ENCODE data around the gene MORC1. TPM values are rescaled to one million over a fixed set of nuclear protein-coding genes. Genes with fewer than 3 reads are reported as not detected.

The MORC1 gene
- total RNA-seq, 1 experiment from 2014 or later = not detected

DNA sequence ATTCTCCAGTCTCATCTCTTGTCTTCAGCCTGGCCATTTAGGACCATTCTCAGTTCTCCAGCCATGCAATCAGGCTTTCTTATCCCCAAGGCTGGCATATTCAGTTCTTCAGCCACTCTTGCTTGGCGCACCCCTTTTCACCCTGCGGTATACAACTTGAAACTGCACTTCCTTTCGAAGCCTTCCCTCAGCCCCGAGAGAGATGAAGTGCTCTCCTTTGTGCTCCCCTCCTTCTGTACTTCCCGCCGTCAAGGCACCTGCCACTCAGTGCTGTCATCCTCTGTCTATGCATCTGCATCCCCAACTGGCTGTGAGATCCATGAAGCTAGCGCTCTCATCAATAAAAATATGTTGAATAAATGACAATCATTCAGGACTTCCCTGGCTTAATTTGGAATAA lies 45.7 kb downstream of the MORC1 start:
- POLR2A ChIA-PET = no interaction called here
- CTCF ChIA-PET = no interaction called here

DNA sequence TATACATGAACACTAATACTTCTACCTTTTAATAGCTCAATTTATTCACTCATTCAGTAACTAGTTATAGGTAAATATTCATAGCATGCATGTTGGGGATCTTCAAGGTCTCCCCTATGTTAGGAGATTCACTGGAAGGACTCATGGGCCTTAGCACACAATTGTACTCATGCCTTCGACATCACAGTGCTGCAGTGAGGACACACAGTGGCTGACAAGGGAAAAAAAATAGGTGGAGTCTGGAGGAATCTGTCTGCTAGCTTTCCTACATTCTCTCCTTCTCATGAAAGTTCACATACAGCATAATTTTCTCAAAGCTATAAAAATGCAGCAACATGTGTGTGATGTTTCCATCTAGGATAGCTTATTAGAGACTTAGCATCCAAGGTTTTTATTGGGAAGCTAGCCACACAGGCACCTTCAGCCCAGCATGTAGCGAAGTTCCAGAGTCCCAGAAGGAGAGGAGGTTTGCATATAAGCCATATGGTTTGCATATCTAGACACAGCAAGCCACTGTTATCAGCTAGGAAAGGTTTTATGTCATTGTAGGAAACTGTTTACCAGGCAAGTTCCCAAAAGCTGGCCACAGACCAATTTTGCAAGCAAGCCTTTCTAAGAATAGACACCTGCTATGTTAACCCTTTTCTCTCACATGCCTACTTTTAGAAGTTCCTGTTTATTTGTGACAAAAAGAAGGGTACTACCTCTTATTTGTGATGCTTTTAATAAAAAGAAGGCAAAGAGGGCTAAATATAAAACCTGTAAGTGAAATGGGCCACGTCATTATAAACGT lies 46.4 kb downstream of the MORC1 start:
- TF ChIP-seq SIN3A (IDR thresholded peaks at IDR 0.05; ENCODE audit: borderline replicate concordance, insufficient read depth, low read depth, low read length) = no peak
- TF ChIP-seq, protein P1, sequence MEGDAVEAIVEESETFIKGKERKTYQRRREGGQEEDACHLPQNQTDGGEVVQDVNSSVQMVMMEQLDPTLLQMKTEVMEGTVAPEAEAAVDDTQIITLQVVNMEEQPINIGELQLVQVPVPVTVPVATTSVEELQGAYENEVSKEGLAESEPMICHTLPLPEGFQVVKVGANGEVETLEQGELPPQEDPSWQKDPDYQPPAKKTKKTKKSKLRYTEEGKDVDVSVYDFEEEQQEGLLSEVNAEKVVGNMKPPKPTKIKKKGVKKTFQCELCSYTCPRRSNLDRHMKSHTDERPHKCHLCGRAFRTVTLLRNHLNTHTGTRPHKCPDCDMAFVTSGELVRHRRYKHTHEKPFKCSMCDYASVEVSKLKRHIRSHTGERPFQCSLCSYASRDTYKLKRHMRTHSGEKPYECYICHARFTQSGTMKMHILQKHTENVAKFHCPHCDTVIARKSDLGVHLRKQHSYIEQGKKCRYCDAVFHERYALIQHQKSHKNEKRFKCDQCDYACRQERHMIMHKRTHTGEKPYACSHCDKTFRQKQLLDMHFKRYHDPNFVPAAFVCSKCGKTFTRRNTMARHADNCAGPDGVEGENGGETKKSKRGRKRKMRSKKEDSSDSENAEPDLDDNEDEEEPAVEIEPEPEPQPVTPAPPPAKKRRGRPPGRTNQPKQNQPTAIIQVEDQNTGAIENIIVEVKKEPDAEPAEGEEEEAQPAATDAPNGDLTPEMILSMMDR (IDR thresholded peaks at IDR 0.05) = peak; percentile 13; the same call in 1 of the 2 replicates
- Histone ChIP-seq H3K27ac (ENCODE audit: low read length) (no peak overlapping the region), H3K9me3 (ENCODE audit: control insufficient read depth, insufficient read depth, low read depth, low read length) (no peaks in the 10 kb centered on the region), H3K36me3 (ENCODE audit: control insufficient read depth, insufficient read depth, low read length) (no peaks in the 10 kb centered on the region), H3K4me1 (ENCODE audit: control insufficient read depth, insufficient read depth, low read length) (no peaks in the 10 kb centered on the region), H3K4me3 (ENCODE audit: low read depth in 2 of 2, low read length in 2 of 2) (no peak overlapping the region), H3K27me3 (ENCODE audit: control insufficient read depth, insufficient read depth, low read length) (no peaks in the 10 kb centered on the region)
- no peak for ATAC-seq
- POLR2A ChIA-PET = no interaction called here
- in situ Hi-C loops (cut with HindIII; ENCODE audit: low pct_unique_long_range_greater_than_20kb, low sequenced_read_pairs) (no loop called here), intact Hi-C loops (cut with micrococcal nuclease; ENCODE audit: unreplicated experiment) (no loop called here)
- no TSS peak for BruUV-seq (replicated peaks)
- no peak for DNase-seq (ENCODE audit: low read depth, low spot score)
- CTCF ChIA-PET = no interaction called here

More for the DNA sequence above, 45.7 kb downstream of the MORC1 start:
- H3K27me3 ChIP-seq (ENCODE audit: control insufficient read depth, insufficient read depth, low read length) = no peaks in the 10 kb centered on the region
- in situ Hi-C loops (cut with HindIII; ENCODE audit: low pct_unique_long_range_greater_than_20kb, low sequenced_read_pairs) = no loop called here
- ATAC-seq = no peak
- H3K9me3 ChIP-seq (ENCODE audit: control insufficient read depth, insufficient read depth, low read depth, low read length) = no peaks in the 10 kb centered on the region
- H3K4me1 ChIP-seq (ENCODE audit: control insufficient read depth, insufficient read depth, low read length) = no peaks in the 10 kb centered on the region
- H3K27ac ChIP-seq (ENCODE audit: low read length) = no peak overlapping the region
- BruUV-seq (replicated peaks) = no TSS peak
- DNase-seq (ENCODE audit: low read depth, low spot score) = no peak
- H3K4me3 ChIP-seq (ENCODE audit: low read depth in 2 of 2, low read length in 2 of 2) = no peak overlapping the region
- intact Hi-C loops (cut with micrococcal nuclease; ENCODE audit: unreplicated experiment) = no loop called here
- TF ChIP-seq TCF7L2 (IDR thresholded peaks at IDR 0.05; ENCODE audit: low read depth, low read length) (no peak), POLR2AphosphoS5 (IDR thresholded peaks at IDR 0.05; ENCODE audit: low read depth, low read length) (no peak), REST (IDR thresholded peaks at IDR 0.05; ENCODE audit: insufficient read depth in 1 of 2, low read depth in 2 of 2, low read length in 1 of 2) (no peak), SIN3A (IDR thresholded peaks at IDR 0.05; ENCODE audit: borderline replicate concordance, insufficient read depth, low read depth, low read length) (no peak)
- TF ChIP-seq, protein P1 (IDR thresholded peaks at IDR 0.05) = no peak
- H3K36me3 ChIP-seq (ENCODE audit: control insufficient read depth, insufficient read depth, low read length) = no peaks in the 10 kb centered on the region

Measured in Panc1 (cell line).